B cell (primary cell): ENCODE results near the gene ALDH1B1. TPM values are rescaled to one million over a fixed set of nuclear protein-coding genes. Genes with fewer than 3 reads are reported as not detected.

Experiments
- ATAC-seq: fragments of 200-7000 bp; cut with Tn5 transposase; one replicate; pipeline ENCODE4 v1.10.0; 2021; ENCODE audit warnings: low read depth, mild to moderate bottlenecking, moderate number of reproducible peaks, moderate library complexity
- CTCF ChIA-PET: fragments of 350-600 bp; sonication (Branson Sonifier 250); formaldehyde crosslinking; loops from one replicate; lab custom pipeline; 2021; ENCODE audit warnings: antibody characterized with exemption, inconsistent platforms; lab: Charles Lee
- POLR2A ChIA-PET: fragments of 350-600 bp; sonication (Branson Sonifier 250); formaldehyde crosslinking; loops from one replicate; lab custom pipeline; 2021; ENCODE audit warnings: antibody characterized with exemption; lab: Charles Lee
- DNase-seq: peaks from one replicate; pipeline ENCODE4 v3.0.0; 2013
- H2AFZ ChIP-seq: 2 replicates; pipeline ENCODE4 v1.6.1; 2012; ENCODE audit warnings: mild to moderate bottlenecking, low read depth, low read length; ENCODE audit not compliant: insufficient read depth, poor library complexity, severe bottlenecking
- H3K27ac ChIP-seq, 2 donors: 1 replicate in 1 of 2; 2 replicates in 1 of 2; pipeline ENCODE4 v1.5.1; 2012 to 2013; ENCODE audit warnings: low read length in 2 of 2, mild to moderate bottlenecking in 2 of 2, moderate library complexity in 1 of 2
- H3K27me3 ChIP-seq, 4 experiments: fragments of 200-600 bp in 1 of 4; sonication (generic) in 1 of 4; replicated peaks in 1 of 4; 1 replicate in 2 of 4; 2 replicates in 2 of 4; pipeline versions ENCODE4 v1.6.1 to v1.7.0; 2013 to 2016; ENCODE audit warnings: low read length in 3 of 4, mild to moderate bottlenecking in 2 of 4, mixed read lengths in 1 of 4, moderate library complexity in 1 of 4; ENCODE audit not compliant: insufficient read depth in 4 of 4, control insufficient read depth in 3 of 4; ENCODE audit errors: control extremely low read depth in 1 of 4
- H3K36me3 ChIP-seq, 2 experiments: replicated peaks in 1 of 2; 1 replicate in 1 of 2; 2 replicates in 1 of 2; pipeline versions ENCODE4 v1.6.1 to v1.7.1; 2013; ENCODE audit warnings: low read length in 1 of 2; ENCODE audit not compliant: insufficient read depth in 2 of 2, control insufficient read depth in 1 of 2; ENCODE audit errors: control extremely low read depth in 1 of 2, extremely low read depth in 1 of 2
- H3K4me1 ChIP-seq, 2 donors: fragments of 200-600 bp in 1 of 2; sonication (generic) in 1 of 2; 1 replicate in 1 of 2; 2 replicates in 1 of 2; pipeline versions ENCODE4 v1.5.1 to v1.6.1; 2013 to 2017; ENCODE audit warnings: low read length in 2 of 2; ENCODE audit not compliant: control insufficient read depth in 2 of 2, insufficient read depth in 2 of 2
- H3K4me2 ChIP-seq: replicated peaks from 2 replicates; pipeline ENCODE3; 2012; ENCODE audit warnings: mild to moderate bottlenecking, low read depth, low read length; ENCODE audit not compliant: poor library complexity, severe bottlenecking
- H3K4me3 ChIP-seq, 5 experiments: fragments of 200-600 bp in 1 of 5; sonication (generic) in 1 of 5; 1 replicate in 3 of 5; 2 replicates in 2 of 5; pipeline versions ENCODE4 v1.5.1 to v1.7.0; 2011 to 2016; ENCODE audit warnings: low read length in 4 of 5, mild to moderate bottlenecking in 4 of 5, low read depth in 2 of 5, control low read depth in 1 of 5, moderate library complexity in 1 of 5; ENCODE audit not compliant: insufficient read depth in 1 of 5; ENCODE audit errors: control extremely low read depth in 1 of 5, extremely low read depth in 1 of 5
- H3K79me2 ChIP-seq: fragments of 200-600 bp; sonication (generic); one replicate; pipeline ENCODE4 v1.6.0; 2016; ENCODE audit warnings: low read length; ENCODE audit not compliant: control insufficient read depth, insufficient read depth
- H3K9ac ChIP-seq: fragments of 200-600 bp; sonication (generic); 2 replicates; pipeline ENCODE4 v1.6.1; 2017; ENCODE audit warnings: mild to moderate bottlenecking, low read length, moderate library complexity
- H3K9me3 ChIP-seq, 3 donors: one replicate each; pipeline versions ENCODE4 v1.6.1 to v1.7.1; 2013; ENCODE audit warnings: low read length in 2 of 3; ENCODE audit not compliant: control insufficient read depth in 2 of 3, insufficient read depth in 1 of 3; ENCODE audit errors: control extremely low read depth in 1 of 3
- H4K20me1 ChIP-seq: 2 replicates; pipeline ENCODE4 v1.6.0; 2012; ENCODE audit warnings: mild to moderate bottlenecking, low read length; ENCODE audit not compliant: insufficient read depth, control insufficient read depth, poor library complexity, severe bottlenecking
- H3K27ac Mint-ChIP-seq: one replicate; pipeline ENCODE4 v1.8.0; 2021; ENCODE audit warnings: mixed read lengths
- H3K27me3 Mint-ChIP-seq: one replicate; pipeline ENCODE4 v1.8.0; 2021; ENCODE audit warnings: mixed read lengths
- H3K4me1 Mint-ChIP-seq: one replicate; pipeline ENCODE4 v1.8.0; 2021; ENCODE audit warnings: mixed read lengths
- H3K4me3 Mint-ChIP-seq: one replicate; pipeline ENCODE4 v1.8.0; 2021; ENCODE audit warnings: mixed read lengths
- H3K9me3 Mint-ChIP-seq: one replicate; pipeline ENCODE4 v1.8.0; 2022; ENCODE audit warnings: mixed read lengths; ENCODE audit not compliant: insufficient read depth
- EZH2 ChIP-seq: IDR thresholded peaks from 2 replicates; pipeline ENCODE4 v1.6.1; 2012; ENCODE audit warnings: borderline replicate concordance, low read depth, mild to moderate bottlenecking, moderate library complexity, low read length; ENCODE audit not compliant: insufficient read depth, poor library complexity, severe bottlenecking
- WGBS: methylation state at CpG from one replicate; pipeline ENCODE4 v1.1.5; 2013; ENCODE audit warnings: missing lambda C conversion rate; ENCODE audit not compliant: insufficient coverage; 5-methylcytosine and 5-hydroxymethylcytosine counted together
- intact Hi-C: fragments of 100-400 bp; cut with micrococcal nuclease; formaldehyde crosslinking; loops from one replicate; pipeline ENCODE4 v1.10.0; 2022
- polyA plus RNA-seq: library from polyadenylated mRNA; depleted of rRNA; stranded (reverse); fragments of >200 nt; gene quantifications from 2 replicates; pipeline ENCODE4 v1.2.3, GENCODE V29; 2012
- total RNA-seq, 2 donors: library from RNA; stranded (reverse); fragments of 120-200 nt in 1 of 2; gene quantifications; 1 replicate in 1 of 2; 2 replicates in 1 of 2; pipeline versions ENCODE4 v1.2.3 to v1.2.4, GENCODE V29; 2013 to 2022
- TF ChIP-seq, protein P1 (sequence below): fragments of 200-600 bp; IDR thresholded peaks from one replicate; pipeline ENCODE4 v1.8.0; 2022; ENCODE audit warnings: antibody characterized with exemption, mild to moderate bottlenecking

ALDH1B1 gene
- total and polyA plus RNA-seq, 2 donors (not counting 1 experiment from before 2014, with no cell fraction given), result 0.81 to 4.8 TPM

DNA sequence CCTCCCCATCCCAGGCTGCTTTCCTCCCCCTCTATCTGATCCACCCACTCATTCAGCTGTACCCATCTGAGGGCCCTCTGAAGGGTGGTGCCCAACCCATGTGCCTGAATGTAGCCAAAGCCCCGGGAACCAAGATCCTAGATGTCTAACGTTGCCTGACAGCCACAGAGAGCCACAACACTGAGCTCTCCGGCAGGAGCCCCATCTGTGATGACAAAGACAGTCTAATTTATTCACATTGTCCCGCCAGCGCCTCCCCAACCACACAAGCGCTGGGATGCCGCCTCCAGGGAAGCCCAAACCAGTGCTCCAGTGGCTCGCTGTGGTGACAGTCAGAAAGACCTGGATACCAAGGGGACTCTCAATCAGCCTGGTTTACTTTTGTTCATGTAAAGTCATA lies 23.4 kb downstream of the ALDH1B1 start:
- no peak for DNase-seq
- CTCF ChIA-PET, result no interaction called here
- no peaks in the 10 kb centered on the region for H3K4me1 Mint-ChIP-seq
- H3K27ac Mint-ChIP-seq, result no peak overlapping the region
- no peaks in the 10 kb centered on the region for H3K9me3 Mint-ChIP-seq
- Histone ChIP-seq H3K4me2 (no peak overlapping the region), H3K9ac (no peak overlapping the region), H3K9me3 (peaks cover 0 to 3% (median 0%) of the 10 kb centered on the region in 3 donors), H4K20me1 (no peaks in the 10 kb centered on the region), H3K36me3 (no peaks in the 10 kb centered on the region), H2AFZ (no peak overlapping the region), H3K27me3 (peaks cover 0 to 12% (median 2%) of the 10 kb centered on the region in 4 experiments), H3K4me1 (no peaks in the 10 kb centered on the region), H3K27ac (no peak overlapping the region), H3K4me3 (no peak overlapping the region), H3K79me2 (no peaks in the 10 kb centered on the region)
- 96% methylated on average over 7 of the region's 8 CpGs for WGBS
- H3K27me3 Mint-ChIP-seq, result peaks cover 44% of the 10 kb centered on the region
- ATAC-seq, result no peak
- intact Hi-C loops, result no loop called here
- no peak overlapping the region for H3K4me3 Mint-ChIP-seq
- POLR2A ChIA-PET, result no interaction called here
- TF ChIP-seq, protein P1, sequence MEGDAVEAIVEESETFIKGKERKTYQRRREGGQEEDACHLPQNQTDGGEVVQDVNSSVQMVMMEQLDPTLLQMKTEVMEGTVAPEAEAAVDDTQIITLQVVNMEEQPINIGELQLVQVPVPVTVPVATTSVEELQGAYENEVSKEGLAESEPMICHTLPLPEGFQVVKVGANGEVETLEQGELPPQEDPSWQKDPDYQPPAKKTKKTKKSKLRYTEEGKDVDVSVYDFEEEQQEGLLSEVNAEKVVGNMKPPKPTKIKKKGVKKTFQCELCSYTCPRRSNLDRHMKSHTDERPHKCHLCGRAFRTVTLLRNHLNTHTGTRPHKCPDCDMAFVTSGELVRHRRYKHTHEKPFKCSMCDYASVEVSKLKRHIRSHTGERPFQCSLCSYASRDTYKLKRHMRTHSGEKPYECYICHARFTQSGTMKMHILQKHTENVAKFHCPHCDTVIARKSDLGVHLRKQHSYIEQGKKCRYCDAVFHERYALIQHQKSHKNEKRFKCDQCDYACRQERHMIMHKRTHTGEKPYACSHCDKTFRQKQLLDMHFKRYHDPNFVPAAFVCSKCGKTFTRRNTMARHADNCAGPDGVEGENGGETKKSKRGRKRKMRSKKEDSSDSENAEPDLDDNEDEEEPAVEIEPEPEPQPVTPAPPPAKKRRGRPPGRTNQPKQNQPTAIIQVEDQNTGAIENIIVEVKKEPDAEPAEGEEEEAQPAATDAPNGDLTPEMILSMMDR, result no peak
- TF ChIP-seq EZH2, result no peak

DNA sequence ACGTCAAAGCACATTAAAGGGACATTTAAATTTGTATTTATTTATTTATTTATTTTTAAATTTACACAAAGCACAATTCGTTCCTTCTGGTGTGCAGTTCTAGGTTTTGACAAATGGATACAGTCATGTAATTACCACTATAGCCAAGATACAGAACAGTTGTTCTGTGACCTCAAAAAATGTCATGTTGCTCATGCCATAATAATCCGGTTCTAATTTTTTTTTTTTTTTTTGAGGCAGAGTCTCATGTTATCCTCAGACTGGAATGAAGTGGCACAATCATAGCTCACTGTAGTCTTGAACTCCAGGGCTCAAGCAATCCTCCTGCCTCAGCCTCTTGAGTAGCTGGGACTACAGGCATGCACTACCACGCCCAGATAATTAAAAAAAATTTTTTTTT lies 24.0 kb downstream of the ALDH1B1 start:
- no peak overlapping the region for H3K4me3 Mint-ChIP-seq
- H2AFZ ChIP-seq, result no peak overlapping the region
- H3K4me1 ChIP-seq, result no peaks in the 10 kb centered on the region
- H3K4me1 Mint-ChIP-seq, result no peaks in the 10 kb centered on the region
- intact Hi-C loops, result no loop called here
- H4K20me1 ChIP-seq, result no peaks in the 10 kb centered on the region
- DNase-seq (no peak), ATAC-seq (no peak)
- H3K4me3 ChIP-seq, result no peak overlapping the region
- CTCF ChIA-PET, result interaction anchor here (1.1 kb wide), 1 partner anchor 16 kb away, joined by 3 read pairs; no protein-coding TSS in a partner anchor
- no peak overlapping the region for H3K27ac ChIP-seq
- no peaks in the 10 kb centered on the region for H3K36me3 ChIP-seq
- H3K9ac ChIP-seq, result no peak overlapping the region
- no peaks in the 10 kb centered on the region for H3K79me2 ChIP-seq
- peaks cover 0 to 15% (median 0%) of the 10 kb centered on the region in 4 experiments for H3K27me3 ChIP-seq
- peaks cover 46% of the 10 kb centered on the region for H3K27me3 Mint-ChIP-seq
- H3K9me3 ChIP-seq, result peaks cover 0 to 3% (median 0%) of the 10 kb centered on the region in 3 donors
- 78% methylated on average over 1 of the region's 4 CpGs for WGBS
- H3K9me3 Mint-ChIP-seq, result no peaks in the 10 kb centered on the region
- POLR2A ChIA-PET, result no interaction called here
- no peak for TF ChIP-seq EZH2
- TF ChIP-seq, protein P1, result no peak
- H3K4me2 ChIP-seq, result no peak overlapping the region
- no peak overlapping the region for H3K27ac Mint-ChIP-seq
